Neural crest cell (in vitro differentiated cells): ENCODE data around the gene SCUBE1. TPM values are rescaled to one million over a fixed set of nuclear protein-coding genes. Genes with fewer than 3 reads are reported as not detected.

Source experiments
- DNase-seq: peaks from one replicate; pipeline ENCODE4 v3.0.0; 2021; ENCODE audit warnings: low read depth, mixed read lengths, low spot score
- H3K27ac Mint-ChIP-seq: one replicate; pipeline ENCODE4 v1.8.0; 2021; ENCODE audit warnings: mild to moderate bottlenecking, mixed read lengths; ENCODE audit not compliant: unreplicated experiment
- H3K27me3 Mint-ChIP-seq: 2 replicates; pipeline ENCODE4 v1.8.0; 2021; ENCODE audit warnings: low read depth, mild to moderate bottlenecking, mixed read lengths
- H3K36me3 Mint-ChIP-seq: 2 replicates; pipeline ENCODE4 v1.8.0; 2021; ENCODE audit warnings: low read depth, mild to moderate bottlenecking, mixed read lengths
- H3K4me1 Mint-ChIP-seq: 2 replicates; pipeline ENCODE4 v1.8.0; 2021; ENCODE audit warnings: mixed read lengths
- H3K4me3 Mint-ChIP-seq: one replicate; pipeline ENCODE4 v1.8.0; 2021; ENCODE audit warnings: mild to moderate bottlenecking, mixed read lengths
- H3K9me3 Mint-ChIP-seq: 2 replicates; pipeline ENCODE4 v1.8.0; 2021; ENCODE audit warnings: mixed read lengths
- CTCF ChIP-seq: fragments of 200-600 bp; sonication (generic); conservative IDR thresholded peaks from 2 replicates; pipeline ENCODE4 v1.5.0; 2021; ENCODE audit warnings: antibody characterized with exemption, mild to moderate bottlenecking
- total RNA-seq: library from RNA; stranded (reverse); gene quantifications from 2 replicates; pipeline ENCODE4 v1.2.1, GENCODE V29; 2021

The SCUBE1 gene
- total RNA-seq, 1 donor from 2014 or later, result 12.1 TPM

GRCh38 chr22:43181321-43182076, 161.7 kb downstream of the SCUBE1 start:
- Mint-ChIP-seq H3K36me3 (peaks cover 6% of the 10 kb centered on the region), H3K27me3 (no peaks in the 10 kb centered on the region), H3K4me1 (peaks cover 15% of the 10 kb centered on the region), H3K27ac (peak overlapping the region; percentile 89), H3K4me3 (peak overlapping the region; percentile 56), H3K9me3 (no peaks in the 10 kb centered on the region)
- no peak for TF ChIP-seq CTCF
- no peak for DNase-seq

- Mint-ChIP-seq H3K9me3 (no peaks in the 10 kb centered on the region), H3K27ac (no peak overlapping the region), H3K36me3 (peaks cover 6% of the 10 kb centered on the region), H3K4me3 (no peak overlapping the region), H3K27me3 (no peaks in the 10 kb centered on the region), H3K4me1 (peaks cover 9% of the 10 kb centered on the region)
- TF ChIP-seq CTCF, result no peak
- no peak for DNase-seq
Observed at GRCh38 chr22:43180670-43181069, 162.5 kb downstream of the SCUBE1 start.

- no peaks in the 10 kb centered on the region for H3K9me3 Mint-ChIP-seq
- H3K36me3 Mint-ChIP-seq, result peaks cover 6% of the 10 kb centered on the region
- DNase-seq, result no peak
- no peak for TF ChIP-seq CTCF
- H3K27me3 Mint-ChIP-seq, result no peaks in the 10 kb centered on the region
- peaks cover 7% of the 10 kb centered on the region for H3K4me1 Mint-ChIP-seq
- H3K4me3 Mint-ChIP-seq, result peak overlapping the region; percentile 41
- no peak overlapping the region for H3K27ac Mint-ChIP-seq
Observed at GRCh38 chr22:43179911-43180195, 163.3 kb downstream of the SCUBE1 start.

- H3K9me3 Mint-ChIP-seq, result no peaks in the 10 kb centered on the region
Observed at GRCh38 chr22:43179146-43179910, 163.8 kb downstream of the SCUBE1 start.

GRCh38 chr22:43177479-43177878, 165.7 kb downstream of the SCUBE1 start:
- Mint-ChIP-seq H3K27me3 (no peaks in the 10 kb centered on the region), H3K9me3 (no peaks in the 10 kb centered on the region), H3K4me1 (no peaks in the 10 kb centered on the region), H3K27ac (no peak overlapping the region), H3K4me3 (no peak overlapping the region), H3K36me3 (peaks cover 6% of the 10 kb centered on the region)
- TF ChIP-seq CTCF, result no peak
- DNase-seq, result no peak

More at GRCh38 chr22:43179146-43179910, 163.8 kb downstream of the SCUBE1 start:
- no peak overlapping the region for H3K4me3 Mint-ChIP-seq
- H3K36me3 Mint-ChIP-seq, result peaks cover 6% of the 10 kb centered on the region
- no peaks in the 10 kb centered on the region for H3K27me3 Mint-ChIP-seq
- no peak overlapping the region for H3K27ac Mint-ChIP-seq
- no peak for DNase-seq
- H3K4me1 Mint-ChIP-seq, result peaks cover 3% of the 10 kb centered on the region
- no peak for TF ChIP-seq CTCF
